Measurements from ENCODE around the gene SRSF5.

The SRSF5 gene

DNA sequence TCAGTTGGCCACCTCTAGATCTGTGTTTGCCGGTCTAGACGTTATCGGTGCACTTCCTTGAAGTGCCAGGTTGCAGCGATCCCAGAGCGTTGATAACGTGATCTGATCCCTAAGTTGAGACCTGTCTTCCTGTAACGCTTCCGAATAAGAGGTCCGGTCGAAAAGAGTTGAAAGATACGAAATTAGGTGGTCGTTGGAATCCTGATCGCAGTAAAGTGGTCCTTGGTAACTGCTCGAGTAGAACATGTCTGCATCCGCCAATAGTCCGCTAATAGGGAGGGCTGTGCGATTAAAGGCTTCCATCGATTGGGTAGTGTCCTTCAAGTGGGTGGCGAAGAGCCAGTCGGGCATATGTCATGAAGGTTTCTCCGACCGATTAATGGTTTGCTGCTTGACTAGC lies 2.7 kb downstream of the SRSF5 start:
- no peak for DNase-seq (ENCODE audit: low read depth in 1 of 2, low spot score in 1 of 2)

- no peak for DNase-seq (ENCODE audit: low read depth in 1 of 2, low spot score in 1 of 2)
Observed at GRCh38 chr14:69770559-69770958, 3.6 kb downstream of the SRSF5 start.

DNA sequence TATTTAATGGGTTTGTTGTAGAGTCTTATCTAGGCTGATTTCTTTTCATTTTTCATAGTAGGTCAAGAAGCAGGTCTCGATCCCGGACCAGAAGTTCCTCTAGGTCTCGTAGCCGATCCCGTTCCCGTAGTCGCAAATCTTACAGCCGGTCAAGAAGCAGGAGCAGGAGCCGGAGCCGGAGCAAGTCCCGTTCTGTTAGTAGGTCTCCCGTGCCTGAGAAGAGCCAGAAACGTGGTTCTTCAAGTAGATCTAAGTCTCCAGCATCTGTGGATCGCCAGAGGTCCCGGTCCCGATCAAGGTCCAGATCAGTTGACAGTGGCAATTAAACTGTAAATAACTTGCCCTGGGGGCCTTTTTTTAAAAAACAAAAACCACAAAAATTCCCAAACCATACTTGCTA lies 4.2 kb downstream of the SRSF5 start:
- DNase-seq (ENCODE audit: low read depth in 1 of 2, low spot score in 1 of 2), result no peak

DNA sequence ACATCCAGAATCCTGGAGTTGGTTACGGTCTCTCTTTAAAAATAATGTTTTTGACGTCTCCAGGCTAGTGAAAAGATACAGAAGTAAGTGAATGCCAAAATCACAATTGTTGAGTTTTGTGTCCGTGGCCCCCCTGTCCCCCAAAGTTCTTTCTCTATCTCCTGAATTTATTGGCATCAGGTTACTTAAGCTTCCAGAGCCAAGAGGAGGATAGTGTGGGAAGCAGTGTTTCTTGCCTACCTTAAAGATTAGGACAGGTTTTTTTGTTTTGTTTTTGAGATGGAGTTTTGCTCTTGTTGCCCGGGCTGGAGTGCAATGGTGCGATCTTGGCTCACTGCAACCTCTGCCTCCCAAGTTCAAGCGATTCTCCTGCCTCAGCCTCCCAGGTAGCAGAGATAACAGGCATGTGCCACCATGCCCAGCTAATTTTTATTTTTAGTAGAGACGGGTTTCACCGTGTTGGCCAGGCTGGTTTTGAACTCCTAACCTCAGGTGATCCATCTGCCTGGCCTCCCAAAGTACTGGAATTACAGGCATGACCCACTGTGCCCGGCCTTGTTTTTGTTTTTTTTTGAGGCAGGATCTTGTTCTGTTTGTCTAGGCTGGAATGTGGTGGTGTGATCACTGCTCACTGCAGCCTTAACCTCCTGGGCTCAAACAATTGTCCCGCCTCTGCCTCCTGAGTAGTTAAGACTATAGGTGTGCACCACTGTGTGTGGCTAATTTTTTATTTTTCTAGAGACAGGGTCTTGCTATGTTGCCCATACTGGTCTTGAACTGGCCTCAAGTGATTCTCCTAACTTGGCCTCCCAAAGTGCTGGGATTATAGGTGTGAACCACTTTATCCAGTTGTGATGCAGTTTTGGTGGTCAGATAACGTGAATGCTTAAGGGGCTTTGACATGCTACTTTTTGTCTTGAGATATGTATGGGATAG lies 5.4 kb downstream of the SRSF5 start:
- no peak for DNase-seq (ENCODE audit: low read depth in 1 of 2, low spot score in 1 of 2)

- DNase-seq (ENCODE audit: low read depth in 1 of 2, low spot score in 1 of 2), result no peak
Observed at GRCh38 chr14:69773571-69774276, 6.8 kb downstream of the SRSF5 start.

- DNase-seq (ENCODE audit: low read depth in 1 of 2, low spot score in 1 of 2), result no peak
Observed at GRCh38 chr14:69775012-69775411, 8.1 kb downstream of the SRSF5 start.

DNA sequence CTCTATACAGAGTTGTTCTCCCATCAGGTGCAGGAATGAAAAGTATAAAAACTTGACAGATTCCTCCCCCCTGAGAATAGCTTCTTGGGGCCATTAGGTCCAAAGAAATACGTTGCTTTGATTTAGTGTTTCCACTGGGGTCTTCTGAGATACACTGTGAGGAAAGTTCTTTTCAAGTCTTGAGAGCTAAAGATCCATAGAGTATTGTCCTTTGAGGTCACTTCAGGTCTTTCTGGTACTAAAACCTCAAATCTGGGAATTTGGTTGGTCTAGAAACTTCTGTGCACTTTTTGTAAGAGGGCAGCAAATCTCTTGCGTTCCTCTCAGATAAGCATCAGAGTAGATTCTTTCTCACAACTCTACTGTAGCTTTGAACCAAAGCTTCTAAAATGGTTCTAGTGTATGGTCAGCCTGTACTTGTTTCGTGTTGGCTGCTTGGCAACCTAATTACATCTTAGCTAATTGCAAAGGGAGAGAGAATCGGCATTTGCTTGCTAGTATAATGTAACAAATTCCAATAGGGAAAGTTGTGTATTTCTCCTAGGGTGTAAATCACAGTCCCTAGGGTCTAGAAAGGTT lies 10.0 kb downstream of the SRSF5 start:
- no peak for DNase-seq (ENCODE audit: low read depth in 1 of 2, low spot score in 1 of 2)

DNA sequence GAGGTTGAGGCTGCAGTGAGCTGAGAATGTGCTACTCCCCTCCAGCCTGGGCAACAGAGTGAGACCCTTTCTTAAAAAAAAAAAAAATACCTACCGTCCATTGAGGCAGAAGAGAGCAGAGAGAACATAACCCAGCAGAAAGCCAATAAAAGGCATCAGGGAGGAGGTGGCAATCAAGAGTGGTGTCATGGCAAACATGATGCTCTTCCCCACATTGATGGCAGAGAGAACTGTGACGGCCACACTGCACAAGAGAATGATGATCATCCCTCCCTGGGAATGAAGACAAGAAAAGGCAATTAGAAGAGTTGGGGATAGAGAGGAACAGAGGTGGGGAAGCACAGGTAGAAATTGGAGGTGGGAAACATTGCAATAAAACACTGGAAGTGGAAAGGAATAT lies 12.1 kb downstream of the SRSF5 start:
- no peak for DNase-seq (ENCODE audit: low read depth in 1 of 2, low spot score in 1 of 2)

GRCh38 chr14:69780092-69780491 lies 13.2 kb downstream of the SRSF5 start:
- DNase-seq (ENCODE audit: low read depth in 1 of 2, low spot score in 1 of 2), result no peak

DNA sequence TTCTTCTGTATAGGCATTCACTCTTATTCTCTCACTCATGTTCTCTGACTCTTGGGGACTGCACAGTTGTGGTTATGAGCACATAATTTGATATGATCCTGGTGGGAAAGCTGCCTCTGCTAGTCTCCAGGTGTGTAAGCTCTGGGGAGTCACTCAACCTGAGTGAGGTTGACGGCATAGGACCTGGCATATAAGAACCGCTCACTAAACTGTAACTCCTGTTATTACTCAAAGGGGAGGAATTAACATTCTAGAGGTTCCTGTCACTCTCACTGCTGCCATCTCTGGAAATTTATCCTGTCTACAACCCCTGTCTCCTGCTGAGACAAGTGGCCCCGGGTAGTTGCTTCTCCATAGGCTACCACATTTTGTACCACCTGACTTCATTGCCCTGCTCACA lies 14.0 kb downstream of the SRSF5 start:
- no peak for DNase-seq (ENCODE audit: low read depth in 1 of 2, low spot score in 1 of 2)

- DNase-seq (ENCODE audit: low read depth in 1 of 2, low spot score in 1 of 2), result no peak
Observed at GRCh38 chr14:69784942-69785341, 18.0 kb downstream of the SRSF5 start.

- no peak for DNase-seq (ENCODE audit: low read depth in 1 of 2, low spot score in 1 of 2)
Observed at GRCh38 chr14:69786603-69787002, 19.7 kb downstream of the SRSF5 start.

DNA sequence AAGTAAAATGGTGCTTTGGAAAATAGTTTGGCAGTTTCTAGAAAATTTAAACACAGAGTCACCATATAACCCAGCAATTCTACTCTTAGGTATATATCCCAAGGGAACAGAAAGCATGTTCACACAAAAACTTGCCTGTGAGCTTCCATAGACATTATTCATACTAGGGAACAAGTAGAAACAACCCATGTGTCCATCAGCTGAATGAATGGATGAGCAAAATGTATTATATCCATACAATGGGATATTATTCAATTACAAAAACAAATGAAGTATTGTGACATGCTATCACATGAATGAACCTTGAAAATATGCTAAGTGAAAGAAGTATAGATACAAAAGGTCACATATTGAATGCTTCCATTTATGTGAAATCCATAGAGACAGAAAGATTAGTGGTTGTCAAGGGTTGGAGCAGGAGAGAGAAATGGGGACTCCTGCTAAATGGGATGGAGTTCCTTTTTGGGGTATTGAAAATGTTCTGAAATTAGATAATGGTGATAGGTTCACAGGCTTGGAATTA lies 22.2 kb downstream of the SRSF5 start:
- no peak for DNase-seq (ENCODE audit: low read depth in 1 of 2, low spot score in 1 of 2)

GRCh38 chr14:69792887-69793421 lies 26.0 kb downstream of the SRSF5 start:
- DNase-seq (ENCODE audit: low read depth in 1 of 2, low spot score in 1 of 2), result no peak

DNA sequence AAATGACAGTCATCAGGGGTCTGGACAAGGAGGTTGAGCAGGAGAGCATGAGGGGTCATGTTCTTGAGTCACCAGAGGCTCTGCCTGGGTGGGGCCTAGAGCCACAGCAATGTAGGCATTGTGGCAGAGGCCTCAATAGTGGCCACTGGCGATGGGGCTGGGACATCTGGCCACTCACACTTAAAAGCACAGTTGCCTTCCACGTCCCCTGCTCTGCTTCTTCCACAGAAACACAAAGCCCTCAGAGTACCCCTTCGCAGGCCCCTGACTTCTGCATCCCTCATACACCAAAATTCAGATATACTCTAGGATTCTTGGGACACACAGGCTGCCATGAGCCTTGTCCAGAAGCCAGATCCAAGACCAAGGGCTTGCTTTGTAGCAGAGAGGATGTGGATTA lies 27.8 kb downstream of the SRSF5 start:
- DNase-seq (ENCODE audit: low read depth in 1 of 2, low spot score in 1 of 2), result no peak

DNA sequence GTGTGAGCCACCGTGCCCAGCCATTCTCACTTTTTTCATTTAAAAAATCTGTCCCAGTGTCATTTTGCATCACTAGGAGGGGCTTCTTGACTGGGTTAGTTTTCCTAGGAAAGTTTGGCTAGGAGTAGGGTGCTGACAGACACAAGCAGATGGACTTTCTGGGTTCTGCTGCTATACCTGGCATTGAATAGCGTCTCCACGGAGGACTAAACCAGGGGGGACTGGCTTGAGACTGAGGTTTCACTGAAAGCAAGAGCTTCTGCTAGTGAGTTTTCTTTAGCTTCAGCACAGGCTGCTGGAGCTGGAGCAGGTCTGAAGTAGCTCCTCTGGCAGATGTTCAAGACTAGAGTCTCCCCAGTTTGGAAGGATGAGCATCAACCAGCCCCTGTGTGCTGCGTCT lies 28.7 kb downstream of the SRSF5 start:
- DNase-seq (ENCODE audit: low read depth in 1 of 2, low spot score in 1 of 2), result no peak

- no peak for DNase-seq (ENCODE audit: low read depth in 1 of 2, low spot score in 1 of 2)
Observed at GRCh38 chr14:69796797-69797500, 30.0 kb downstream of the SRSF5 start, which contains the start of gene SLC10A1. SLC10A1 (minus strand) TSS chr14:69797241; CDS start chr14:69797155, 86 bp downstream.

GRCh38 chr14:69797573-69798338 lies 30.8 kb downstream of the SRSF5 start:
- DNase-seq (ENCODE audit: low read depth in 1 of 2, low spot score in 1 of 2), result no peak

DNA sequence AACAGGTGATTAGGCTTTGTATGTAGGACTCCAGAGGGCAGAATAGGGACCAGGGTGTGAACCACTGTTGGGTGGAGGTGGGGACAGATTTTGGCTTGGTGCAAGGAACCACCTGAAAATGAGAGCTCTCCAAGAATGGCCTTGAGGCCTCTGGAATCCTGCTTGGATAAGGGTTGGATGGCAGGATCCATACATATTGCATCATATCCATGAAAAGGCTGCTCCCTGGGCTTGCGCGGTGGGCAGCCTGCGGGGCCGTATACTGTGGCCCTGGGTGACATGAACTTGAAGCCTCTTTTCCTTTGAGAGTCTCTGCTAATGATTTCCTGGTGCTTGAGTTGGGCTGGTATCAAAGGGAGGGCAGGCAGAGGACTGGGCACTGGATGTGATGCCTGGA lies 31.4 kb downstream of the SRSF5 start:
- no peak for DNase-seq (ENCODE audit: low read depth in 1 of 2, low spot score in 1 of 2)

DNA sequence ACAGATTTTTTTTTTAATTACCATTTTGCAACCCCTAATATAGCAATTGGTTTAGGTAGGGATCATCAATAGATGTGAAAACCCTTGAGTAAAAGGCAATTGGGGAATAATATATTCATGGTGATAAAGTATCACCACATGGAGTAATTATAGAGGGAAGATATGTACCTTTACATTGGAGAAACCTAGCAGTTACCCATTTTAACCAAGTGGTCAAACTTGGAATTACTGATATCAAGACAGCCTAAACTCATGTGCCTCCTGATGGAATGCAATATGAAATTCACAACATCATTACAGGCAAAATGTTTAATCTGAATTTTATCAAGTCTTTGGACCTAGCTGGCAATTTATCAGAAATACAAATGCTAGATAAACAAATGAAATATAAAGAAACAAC lies 36.8 kb downstream of the SRSF5 start:
- no peak for DNase-seq (ENCODE audit: low read depth in 1 of 2, low spot score in 1 of 2)
